Measurements from ENCODE around the gene FBF1. TPM values are rescaled to one million over a fixed set of nuclear protein-coding genes. Genes with fewer than 3 reads are reported as not detected.

The FBF1 gene
- total and polyA plus RNA-seq, 9 of the 15 experiments (the other 6 are each of a cell fraction or from before 2014, with no cell fraction given): 0.46 to 14.9 (median 7.5) TPM

GRCh38 chr17:75979705-75980187, 38.9 kb upstream of the FBF1 start (continued):
- TF ChIP-seq, protein P1, sequence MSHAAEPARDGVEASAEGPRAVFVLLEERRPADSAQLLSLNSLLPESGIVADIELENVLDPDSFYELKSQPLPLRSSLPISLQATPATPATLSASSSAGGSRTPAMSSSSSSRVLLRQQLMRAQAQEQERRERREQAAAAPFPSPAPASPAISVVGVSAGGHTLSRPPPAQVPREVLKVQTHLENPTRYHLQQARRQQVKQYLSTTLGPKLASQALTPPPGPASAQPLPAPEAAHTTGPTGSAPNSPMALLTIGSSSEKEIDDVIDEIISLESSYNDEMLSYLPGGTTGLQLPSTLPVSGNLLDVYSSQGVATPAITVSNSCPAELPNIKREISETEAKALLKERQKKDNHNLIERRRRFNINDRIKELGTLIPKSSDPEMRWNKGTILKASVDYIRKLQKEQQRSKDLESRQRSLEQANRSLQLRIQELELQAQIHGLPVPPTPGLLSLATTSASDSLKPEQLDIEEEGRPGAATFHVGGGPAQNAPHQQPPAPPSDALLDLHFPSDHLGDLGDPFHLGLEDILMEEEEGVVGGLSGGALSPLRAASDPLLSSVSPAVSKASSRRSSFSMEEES (CRISPR knock-in tag; IDR thresholded peaks at IDR 0.05): no peak
- TF ChIP-seq ETV1 (tag; conservative IDR thresholded peaks at IDR 0.05; ENCODE audit: low read depth): 0 out of 2 replicates have a peak, but pooled peaks have one; percentile 40
- TF ChIP-seq BHLHE40 (IDR thresholded peaks at IDR 0.05; ENCODE audit: low read length): no peak
- TF ChIP-seq ZNF280B (CRISPR knock-in tag; IDR thresholded peaks at IDR 0.05): no peak
- TF ChIP-seq ZNF436 (CRISPR knock-in tag; IDR thresholded peaks at IDR 0.05): 0 out of 2 replicates have a peak, but pooled peaks have one; percentile 30
- no peak for TF ChIP-seq NCOR1 (IDR thresholded peaks at IDR 0.05)
- no peak for TF ChIP-seq JUN (IDR thresholded peaks at IDR 0.05; ENCODE audit: borderline replicate concordance, low read depth, low read length)
- TF ChIP-seq JUN (CRISPR knock-in tag; IDR thresholded peaks at IDR 0.05; ENCODE audit: borderline replicate concordance): no peak
- TF ChIP-seq ATF1 (CRISPR knock-in tag; IDR thresholded peaks at IDR 0.05): no peak
- TF ChIP-seq ATF1 (tag; IDR thresholded peaks at IDR 0.05): peak; percentile 60
- peak in 1 of 2 experiments; percentile 3; a peak in 1 of 4 replicates for TF ChIP-seq ARNT (IDR thresholded peaks at IDR 0.05)
- 0 out of 2 replicates have a peak, but pooled peaks have one; percentile 94 for TF ChIP-seq ELF4 (CRISPR knock-in tag; IDR thresholded peaks at IDR 0.05)
